ENCODE results near the gene PTPRM. TPM values are rescaled to one million over a fixed set of nuclear protein-coding genes. Genes with fewer than 3 reads are reported as not detected.
A peak's percentile ranks its signal among the peaks of the same experiment; 100 is the strongest.

Gene PTPRM
- total and polyA plus RNA-seq, 2 of the 8 experiments (the other 6 are each of a cell fraction or from before 2014, with no cell fraction given), result 4.1 to 7.0 TPM

DNA sequence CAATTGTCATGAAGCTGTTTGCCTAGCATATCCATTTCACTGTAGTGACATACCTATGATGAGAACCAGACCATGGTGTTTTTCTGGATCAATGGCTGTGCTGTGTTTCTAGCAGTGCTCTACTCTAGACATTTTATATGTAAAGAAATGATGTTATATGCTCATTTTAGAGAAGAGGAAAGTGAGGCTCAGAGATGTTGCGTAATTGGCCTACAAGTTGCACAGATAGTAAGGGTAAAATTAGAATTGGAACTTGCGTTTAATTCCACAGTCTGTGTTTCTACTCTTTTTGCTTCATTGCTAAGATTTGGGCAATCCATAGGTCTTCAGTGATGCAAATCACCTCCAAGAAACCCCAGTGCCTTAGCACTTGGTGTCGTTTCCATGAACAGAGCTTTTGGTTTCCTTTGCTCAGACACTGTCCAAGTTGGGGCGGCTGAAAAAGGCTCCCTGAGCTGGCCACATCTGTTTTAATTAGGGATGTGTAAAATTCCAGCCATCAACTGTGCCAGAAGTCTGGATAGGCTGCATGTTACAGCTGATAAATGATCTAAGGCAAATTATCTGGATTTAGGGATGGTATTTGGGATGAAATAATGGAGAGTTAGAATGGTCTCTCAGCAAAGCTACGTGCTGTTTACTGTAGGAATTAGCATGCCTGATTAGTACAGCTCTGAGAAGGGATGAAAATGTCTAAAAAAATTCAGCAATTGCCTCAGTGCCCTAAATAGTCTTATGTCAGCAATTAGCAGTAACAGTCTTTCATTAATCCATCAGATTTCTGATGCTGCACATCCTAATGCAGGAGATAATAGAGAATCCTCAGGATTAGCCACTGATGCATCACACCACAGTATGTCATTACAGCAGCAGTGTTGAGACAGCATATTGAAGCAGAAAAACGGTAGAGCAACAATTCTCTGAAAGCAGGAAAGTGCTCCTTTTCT lies 65.3 kb downstream of the PTPRM start:
- H3K79me1 ChIP-seq (ENCODE audit: low read depth, low read length), result no peaks in the 10 kb centered on the region
- no peak overlapping the region for H3K18ac ChIP-seq (ENCODE audit: extremely low read depth, low read length)
- ChIA-PET POLR2A (ENCODE audit: partially characterized antibody) (no interaction called here), CTCF (ENCODE audit: partially characterized antibody) (interaction anchor here (0.6 to 0.9 kb wide), 4 partner anchors 21 to 360 kb away, joined by 3 read pairs; no protein-coding TSS in a partner anchor)
- H3K79me2 ChIP-seq (ENCODE audit: control insufficient read depth in 1 of 2, insufficient read depth in 2 of 2, low read length in 2 of 2), result no peaks in the 10 kb centered on the region
- H2BK15ac ChIP-seq (ENCODE audit: low read length), result no peak overlapping the region
- H3K27ac ChIP-seq (ENCODE audit: low read depth, low read length), result no peak overlapping the region
- no peak for FAIRE-seq
- no peak overlapping the region for H3K23ac ChIP-seq (ENCODE audit: insufficient read length)
- H2BK120ac ChIP-seq (replicated peaks; ENCODE audit: low read depth, low read length), result no peak overlapping the region
- TF ChIP-seq CREB1 (IDR thresholded peaks at IDR 0.05) (no peak), EP300 (IDR thresholded peaks at IDR 0.05; ENCODE audit: borderline replicate concordance in 1 of 2, low read depth in 2 of 2, low read length in 2 of 2) (no peak), SP1 (IDR thresholded peaks at IDR 0.05; ENCODE audit: low read depth, low read length) (no peak), TAF7 (optimal IDR thresholded peaks at IDR 0.05; ENCODE audit: borderline replicate concordance, low read depth, low read length) (no peak), CEBPB (IDR thresholded peaks at IDR 0.05; ENCODE audit: low read depth, low read length) (peak; percentile 49; the same call in 1 of the 2 replicates), POLR2AphosphoS5 (IDR thresholded peaks at IDR 0.05; ENCODE audit: low read depth, low read length) (no peak)
- no peak overlapping the region for H3K4me2 ChIP-seq (ENCODE audit: insufficient read depth in 1 of 2, low read depth in 2 of 2, low read length in 2 of 2)
- no peak overlapping the region for H4K8ac ChIP-seq (ENCODE audit: extremely low read depth, insufficient read depth, low read length)
- no peaks in the 10 kb centered on the region for H3K27me3 ChIP-seq (replicated peaks in 1 of 4; ENCODE audit: control insufficient read depth in 3 of 4, extremely low read depth in 1 of 4, insufficient read depth in 3 of 4, low read length in 3 of 4)
- no peak overlapping the region for H2BK5ac ChIP-seq (ENCODE audit: low read depth, low read length)
- no peak overlapping the region for H2AFZ ChIP-seq (ENCODE audit: low read length)
- no peak overlapping the region for H3K14ac ChIP-seq (ENCODE audit: insufficient read length)
- DNase-seq (ENCODE audit: low read depth in 1 of 2, low spot score in 2 of 2), result no peak
- H2BK12ac ChIP-seq (ENCODE audit: low read depth, low read length), result no peak overlapping the region
- no peak overlapping the region for H3K4me3 ChIP-seq (ENCODE audit: extremely low read depth in 1 of 4, insufficient read depth in 2 of 4, low read depth in 3 of 4, low read length in 4 of 4)
- no peaks in the 10 kb centered on the region for H3K36me3 ChIP-seq (ENCODE audit: control insufficient read depth in 2 of 4, insufficient read depth in 4 of 4, low read length in 3 of 4)
- H4K5ac ChIP-seq (ENCODE audit: insufficient read length, low read depth, low read length), result no peak overlapping the region
- no peaks in the 10 kb centered on the region for H3K9me3 ChIP-seq (ENCODE audit: insufficient read depth in 2 of 2, low read depth in 1 of 2, low read length in 1 of 2)
- H4K20me1 ChIP-seq (replicated peaks in 1 of 2; ENCODE audit: control insufficient read depth in 1 of 2, insufficient read depth in 2 of 2, low read length in 2 of 2), result no peaks in the 10 kb centered on the region
- no peak overlapping the region for H2AK5ac ChIP-seq (ENCODE audit: low read depth, low read length)
- H3K56ac ChIP-seq (replicated peaks; ENCODE audit: insufficient read length, low read depth, low read length), result no peak overlapping the region
- H3K4ac ChIP-seq (replicated peaks; ENCODE audit: insufficient read length, low read depth, low read length), result no peak overlapping the region
- WGBS, 2 experiments (ENCODE audit: extremely low coverage in 1 of 2, insufficient coverage in 1 of 2, insufficient read length in 1 of 2, insufficient replicate concordance in 2 of 2, low coverage in 1 of 2, low lambda C conversion rate in 2 of 2, missing lambda C conversion rate in 1 of 2), result 84% methylated on average over 6 of the region's 6 CpGs; no CpG with 5 or more reads in 1 of the 2 experiments
- no peaks in the 10 kb centered on the region for H3K4me1 ChIP-seq (replicated peaks in 1 of 4; ENCODE audit: control insufficient read depth in 3 of 4, insufficient read depth in 4 of 4, low read length in 3 of 4)
- H4K91ac ChIP-seq (replicated peaks; ENCODE audit: insufficient read length, low read length), result no peak overlapping the region
- H2BK20ac ChIP-seq (ENCODE audit: low read length), result no peak overlapping the region
- H3K9ac ChIP-seq (replicated peaks in 1 of 4; ENCODE audit: extremely low read depth in 1 of 4, low read depth in 3 of 4, low read length in 3 of 4), result no peak overlapping the region
- no peaks in the 10 kb centered on the region for H3K23me2 ChIP-seq (ENCODE audit: low read depth, low read length)
